ENCODE measurements around the gene ZC3H10.

- TF ChIP-seq EZH2 (IDR thresholded peaks at IDR 0.05; ENCODE audit: borderline replicate concordance, low read depth, low read length, poor library complexity, severe bottlenecking) (no peak), CTCF (conservative IDR thresholded peaks at IDR 0.05; ENCODE audit: low read depth, low read length) (no peak)
Observed at GRCh38 chr12:56080556-56081138, 37.4 kb upstream of the ZC3H10 start.

Measured in A673 (cell line).